ENCODE data around the gene C16orf86.

DNA sequence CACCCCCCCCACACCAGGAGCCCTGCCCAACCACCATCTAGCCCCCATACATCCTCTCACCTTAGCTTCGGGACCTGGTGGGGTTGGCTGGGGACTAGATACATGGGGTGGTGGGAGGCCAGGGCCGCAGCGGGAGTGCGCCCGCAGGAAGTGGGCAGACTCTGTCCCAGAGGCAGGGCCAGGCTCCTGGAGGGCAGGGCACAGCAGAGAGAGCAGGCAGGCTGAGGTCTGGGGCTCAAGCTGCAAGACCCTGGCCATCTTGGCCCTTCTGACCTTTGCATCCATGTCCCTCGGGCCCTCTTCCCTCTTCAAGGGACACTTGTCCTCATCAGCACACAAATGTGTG, 2.8 kb upstream of the C16orf86 start:
- TF ChIP-seq, protein P1, sequence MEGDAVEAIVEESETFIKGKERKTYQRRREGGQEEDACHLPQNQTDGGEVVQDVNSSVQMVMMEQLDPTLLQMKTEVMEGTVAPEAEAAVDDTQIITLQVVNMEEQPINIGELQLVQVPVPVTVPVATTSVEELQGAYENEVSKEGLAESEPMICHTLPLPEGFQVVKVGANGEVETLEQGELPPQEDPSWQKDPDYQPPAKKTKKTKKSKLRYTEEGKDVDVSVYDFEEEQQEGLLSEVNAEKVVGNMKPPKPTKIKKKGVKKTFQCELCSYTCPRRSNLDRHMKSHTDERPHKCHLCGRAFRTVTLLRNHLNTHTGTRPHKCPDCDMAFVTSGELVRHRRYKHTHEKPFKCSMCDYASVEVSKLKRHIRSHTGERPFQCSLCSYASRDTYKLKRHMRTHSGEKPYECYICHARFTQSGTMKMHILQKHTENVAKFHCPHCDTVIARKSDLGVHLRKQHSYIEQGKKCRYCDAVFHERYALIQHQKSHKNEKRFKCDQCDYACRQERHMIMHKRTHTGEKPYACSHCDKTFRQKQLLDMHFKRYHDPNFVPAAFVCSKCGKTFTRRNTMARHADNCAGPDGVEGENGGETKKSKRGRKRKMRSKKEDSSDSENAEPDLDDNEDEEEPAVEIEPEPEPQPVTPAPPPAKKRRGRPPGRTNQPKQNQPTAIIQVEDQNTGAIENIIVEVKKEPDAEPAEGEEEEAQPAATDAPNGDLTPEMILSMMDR (conservative IDR thresholded peaks at IDR 0.05 in 1 of 2, IDR thresholded peaks at IDR 0.05 in 1 of 2; ENCODE audit: low read depth in 1 of 2, low read length in 2 of 2), result no peak
- no peak for TF ChIP-seq EZH2 (IDR thresholded peaks at IDR 0.05; ENCODE audit: low read length, missing control alignments)

All from fibroblast of lung (primary cell).